GM19468 (cell line): Measurements from ENCODE around the gene GNAT2.

Source experiments
- ATAC-seq: cut with Tn5 transposase; IDR thresholded peaks from one replicate; pipeline ENCODE4 v1.9.1; 2021; ENCODE audit warnings: mild to moderate bottlenecking, moderate library complexity, moderate number of reproducible peaks; ENCODE audit not compliant: unreplicated experiment; ENCODE audit errors: extremely low read depth

The GNAT2 gene

DNA sequence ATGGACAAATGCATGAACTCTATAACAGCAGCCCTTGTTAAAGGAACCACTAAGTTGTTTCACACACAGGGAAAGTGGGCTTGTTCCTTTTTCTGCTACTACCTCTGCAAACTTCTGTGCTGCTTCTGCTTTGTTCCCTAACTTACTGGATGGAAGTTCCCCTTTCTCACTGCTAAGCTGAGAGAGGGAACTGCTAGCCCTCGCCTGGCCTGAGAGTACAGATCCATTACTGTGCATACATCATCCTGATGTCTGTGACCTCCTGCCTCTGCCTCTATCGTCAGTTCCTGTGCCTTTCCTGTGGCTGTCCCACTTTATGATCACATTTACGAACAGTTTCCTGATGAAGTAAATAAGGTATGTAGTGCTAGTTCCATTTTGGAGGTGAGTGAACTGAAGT lies 3.5 kb downstream of the GNAT2 start:
- ATAC-seq = no peak

GRCh38 chr1:109613361-109614147 lies 5.9 kb downstream of the GNAT2 start:
- ATAC-seq = no peak

DNA sequence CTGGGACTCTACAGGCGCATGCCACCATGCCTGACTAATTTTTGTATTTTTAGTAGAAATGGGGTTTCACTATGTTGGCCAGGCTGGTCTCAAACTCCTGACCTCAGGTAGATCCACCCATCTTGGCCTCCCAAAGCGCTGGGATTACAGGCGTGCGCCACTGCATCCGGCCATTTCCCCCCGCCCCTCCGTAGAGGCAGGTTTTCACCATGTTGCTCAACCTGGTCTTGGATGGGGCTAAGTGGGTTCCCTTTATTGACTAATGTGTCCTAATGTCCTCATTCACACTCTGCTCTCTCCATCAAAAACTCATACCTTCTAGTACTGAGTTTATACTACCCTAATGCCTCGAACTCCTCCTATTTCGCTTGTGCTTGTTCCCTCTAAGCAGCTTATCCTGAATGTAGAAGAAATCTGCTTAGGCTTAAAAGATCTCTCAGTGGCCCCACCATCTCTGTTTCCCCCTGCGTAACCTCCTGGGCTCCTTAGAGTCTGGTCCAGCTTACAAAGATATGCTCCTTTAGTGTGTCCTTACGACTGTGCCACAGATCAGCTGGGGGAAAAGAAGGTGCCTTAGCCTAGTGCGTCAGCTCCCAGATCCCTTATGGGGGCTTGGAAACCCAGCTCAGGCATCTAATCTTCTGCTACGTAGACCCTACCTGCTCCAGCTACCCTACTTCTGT lies 8.0 kb downstream of the GNAT2 start:
- ATAC-seq = no peak

GRCh38 chr1:109610609-109611307 lies 8.7 kb downstream of the GNAT2 start:
- ATAC-seq = no peak

DNA sequence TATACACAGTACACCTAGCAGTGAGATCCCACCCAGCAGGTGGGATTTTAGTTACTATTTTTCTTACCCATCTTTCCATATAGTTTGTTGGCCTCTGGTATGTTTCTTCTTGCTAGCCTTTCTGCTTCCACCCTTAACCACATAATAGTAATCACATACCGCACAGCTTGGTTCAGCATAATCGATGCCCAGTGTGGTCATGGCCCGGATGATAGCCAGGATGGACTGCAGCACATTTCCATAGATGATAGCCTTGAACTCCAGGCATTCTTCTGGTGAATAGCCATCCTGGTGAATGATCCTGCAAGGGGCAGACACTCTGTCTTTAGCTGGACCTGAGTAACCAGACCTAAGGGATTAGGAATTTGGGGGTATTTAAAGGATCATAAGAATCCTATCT lies 9.5 kb downstream of the GNAT2 start:
- ATAC-seq = no peak

DNA sequence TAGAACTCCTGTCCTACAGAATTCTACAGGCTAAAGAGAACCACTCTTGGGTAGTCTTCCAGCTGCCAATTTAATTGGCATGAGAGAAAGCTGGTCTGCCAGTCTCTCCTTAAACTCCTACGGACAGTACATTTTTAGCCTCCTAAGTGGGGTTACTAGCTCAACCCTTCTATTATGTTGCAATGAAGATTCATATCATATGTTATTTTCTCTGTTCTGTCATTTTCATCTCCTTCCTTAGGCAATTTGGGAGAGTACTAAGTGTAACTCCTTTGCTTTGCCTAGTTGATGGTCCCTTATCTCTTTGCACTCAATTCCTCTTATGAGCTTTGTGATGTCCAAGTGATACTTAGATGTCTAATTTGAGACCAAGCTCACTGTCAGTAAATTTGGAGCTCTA lies 14.0 kb downstream of the GNAT2 start:
- ATAC-seq = no peak

DNA sequence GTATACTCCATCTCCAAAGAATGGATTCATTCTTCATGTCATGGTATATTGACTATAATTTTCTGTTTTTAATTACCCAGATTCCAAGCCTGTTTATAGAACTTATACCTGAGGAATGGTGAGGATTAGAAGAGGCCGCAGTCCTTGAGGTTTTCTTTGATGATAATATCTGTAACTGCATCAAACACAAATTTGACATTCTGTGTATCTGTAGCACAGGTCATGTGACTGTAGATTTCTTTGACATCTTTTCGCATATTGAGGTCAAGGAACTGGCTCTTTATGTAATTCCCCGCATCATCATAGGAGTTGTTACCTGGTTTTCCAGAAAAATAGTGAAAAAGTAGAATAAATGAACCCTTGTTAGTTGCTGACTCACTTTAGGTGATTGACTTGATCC lies 16.2 kb downstream of the GNAT2 start:
- no peak for ATAC-seq

DNA sequence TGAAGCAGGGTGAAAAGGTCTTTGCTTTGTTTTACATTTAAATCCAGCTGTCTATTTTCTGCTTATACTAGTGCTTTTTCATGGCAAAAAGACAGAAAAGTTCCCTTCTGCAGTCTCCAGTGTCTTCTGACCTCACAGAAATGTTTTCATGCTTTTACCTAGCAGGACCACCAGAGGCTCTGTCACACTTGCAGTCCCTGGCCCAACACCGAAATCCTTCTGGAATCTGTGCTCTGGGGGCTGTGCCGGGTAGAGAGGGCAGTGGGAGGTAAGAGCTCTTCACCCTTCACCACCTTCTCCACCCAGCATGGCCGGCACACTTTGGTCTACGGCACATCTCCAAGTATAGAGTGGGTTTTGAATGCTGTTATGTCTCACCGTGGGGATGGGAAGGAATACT lies 20.8 kb downstream of the GNAT2 start:
- no peak for ATAC-seq

DNA sequence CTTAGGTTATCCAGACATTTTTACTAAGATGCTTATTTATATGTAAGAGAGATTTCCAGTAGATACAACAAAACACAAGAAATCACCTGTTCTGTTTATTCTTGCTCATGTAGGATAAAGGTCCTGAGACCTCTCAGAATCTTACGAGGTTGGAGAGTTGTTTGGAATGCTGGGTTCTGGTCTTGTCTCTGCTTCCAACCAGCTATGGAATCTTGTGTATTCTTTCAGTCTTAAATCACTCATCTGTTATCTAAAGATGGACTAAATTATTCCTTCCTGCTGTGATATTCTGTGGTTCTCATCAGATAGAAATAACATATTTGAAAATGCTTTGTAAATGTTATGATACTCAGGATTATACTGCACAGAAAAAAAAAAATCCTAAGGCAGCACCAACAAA lies 21.3 kb downstream of the GNAT2 start:
- no peak for ATAC-seq

DNA sequence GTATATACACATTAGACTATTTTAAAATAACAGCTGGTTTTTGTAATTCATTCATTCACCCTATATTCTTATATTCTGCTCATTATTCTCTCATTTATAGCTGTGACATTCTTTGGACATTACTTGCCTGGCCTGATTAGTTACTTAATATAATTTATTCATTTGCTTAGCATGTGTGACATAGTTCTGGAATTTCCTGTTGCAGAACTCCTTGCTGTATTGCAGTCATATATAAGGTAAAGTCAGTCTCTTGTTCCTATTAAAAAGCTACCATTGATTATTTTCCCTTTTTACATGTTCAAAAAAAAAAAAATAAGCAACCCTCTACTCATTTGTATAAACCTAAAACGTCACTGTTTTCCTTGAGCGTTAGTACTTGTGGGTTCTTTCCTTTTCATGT lies 23.9 kb downstream of the GNAT2 start:
- no peak for ATAC-seq

DNA sequence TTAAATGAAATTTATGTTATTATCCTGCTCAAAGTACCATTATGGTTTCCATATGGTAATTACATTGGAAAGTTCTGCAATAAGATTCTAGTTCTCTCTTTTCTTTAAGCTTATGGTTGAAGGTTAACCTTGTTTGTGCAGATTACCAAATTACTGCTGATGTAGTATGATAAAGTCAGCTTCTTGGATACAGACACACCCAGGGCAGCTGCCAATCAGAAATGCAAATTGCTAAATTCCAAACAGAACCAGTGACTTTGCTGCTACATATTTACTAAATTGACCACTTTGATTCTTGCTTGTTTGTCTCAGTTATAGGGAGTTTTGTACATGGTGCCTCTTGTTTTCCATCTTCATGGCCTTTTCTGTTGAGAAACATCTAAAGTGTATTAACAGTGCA lies 26.5 kb downstream of the GNAT2 start:
- no peak for ATAC-seq

GRCh38 chr1:109589679-109590078 lies 29.7 kb downstream of the GNAT2 start:
- ATAC-seq = no peak

DNA sequence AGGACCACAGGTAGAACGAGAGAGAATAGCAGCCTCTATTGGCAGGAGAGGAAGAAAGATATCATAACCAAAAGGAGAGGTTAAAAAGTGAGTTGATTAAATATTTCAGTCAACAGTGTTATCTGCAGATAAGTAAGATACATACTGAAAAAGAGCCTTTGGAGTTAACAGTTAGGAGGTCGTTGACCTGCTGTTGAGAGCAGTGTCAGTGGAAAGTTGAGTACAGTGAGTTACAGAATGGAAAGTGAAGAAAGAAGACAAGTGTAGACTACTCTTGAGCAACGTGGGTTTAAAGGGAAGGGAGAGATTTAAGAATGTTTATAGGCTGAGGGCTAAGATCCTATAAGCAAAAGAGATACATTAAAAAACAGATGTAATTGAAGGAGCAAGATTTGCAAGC lies 30.2 kb downstream of the GNAT2 start:
- ATAC-seq = no peak

- ATAC-seq = no peak
These were observed 33.4 kb downstream of the GNAT2 start for GRCh38 chr1:109586055-109586454.

- ATAC-seq = no peak
These were observed 34.6 kb downstream of the GNAT2 start for GRCh38 chr1:109584766-109585165.

DNA sequence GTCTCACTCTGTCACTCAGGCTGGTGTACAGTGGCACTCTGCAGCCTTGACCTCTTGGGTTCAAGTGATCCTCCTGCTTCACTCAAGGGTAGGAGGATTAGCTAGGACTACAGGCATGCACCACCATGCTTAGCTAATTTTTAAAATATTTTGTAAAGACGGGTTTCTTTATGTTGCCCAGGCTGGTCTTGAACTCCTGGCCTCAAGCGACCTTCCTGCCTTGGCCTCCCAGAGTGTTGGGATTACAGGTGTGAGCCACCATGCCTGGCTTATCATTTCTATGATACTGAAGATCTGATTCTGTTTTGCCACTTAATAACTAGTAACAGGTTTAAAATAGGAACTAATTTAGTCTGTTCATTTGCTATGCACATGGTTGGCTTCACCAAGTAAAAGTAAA lies 37.4 kb downstream of the GNAT2 start:
- no peak for ATAC-seq

GRCh38 chr1:109579491-109579890 lies 39.9 kb downstream of the GNAT2 start:
- no peak for ATAC-seq

GRCh38 chr1:109578947-109579443 lies 40.4 kb downstream of the GNAT2 start:
- no peak for ATAC-seq

- no peak for ATAC-seq
These were observed 45.6 kb downstream of the GNAT2 start for GRCh38 chr1:109573785-109574184.

DNA sequence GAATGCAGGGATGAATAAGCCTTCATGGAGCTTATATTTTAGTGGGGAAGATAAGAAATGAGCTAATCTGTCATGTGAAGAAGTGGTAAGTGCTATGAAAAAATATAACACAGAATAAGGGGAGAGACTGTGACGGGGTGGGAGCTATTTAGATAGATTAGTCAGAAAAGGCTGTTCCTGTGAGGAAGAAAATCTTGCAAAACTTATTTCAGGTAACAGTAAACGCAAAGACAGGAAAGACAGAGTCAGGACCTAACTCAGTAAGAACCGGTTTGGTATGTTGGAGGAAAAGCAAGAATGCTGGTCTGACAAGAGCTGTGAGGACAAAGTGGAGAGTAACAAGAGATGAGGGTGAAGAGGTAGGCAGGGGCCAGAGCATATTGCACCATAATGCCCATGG lies 49.0 kb downstream of the GNAT2 start:
- no peak for ATAC-seq

DNA sequence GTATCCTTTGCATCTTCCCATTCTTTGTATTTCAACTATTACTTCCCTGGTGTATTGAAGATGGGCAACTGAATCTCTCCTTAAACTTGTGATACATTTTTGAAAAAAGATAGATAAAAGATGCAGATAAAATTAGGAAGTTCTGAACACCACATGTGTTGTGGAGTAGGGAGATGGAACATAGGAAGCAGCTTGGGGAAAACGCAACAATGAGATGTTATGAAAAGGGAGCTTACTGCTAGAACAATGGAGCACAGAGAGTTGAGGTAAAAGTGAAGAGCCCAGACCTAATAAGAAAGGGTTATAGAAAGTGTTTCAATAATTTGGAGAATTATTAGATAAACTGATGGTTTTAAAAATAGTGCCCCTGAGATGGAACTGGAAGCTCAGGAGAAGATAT lies 50.1 kb downstream of the GNAT2 start:
- no peak for ATAC-seq
